H1 (cell line): ENCODE data around the gene KLF5. TPM values are rescaled to one million over a fixed set of nuclear protein-coding genes. Genes with fewer than 3 reads are reported as not detected.
"Not testable (repeated sequence)": the region's sequence is repeated elsewhere in the genome, so short reads cannot be mapped to it uniquely, and the experiment has no call there.

Experiments
- CTCF ChIA-PET: fragments of 300-600 bp; sonication (Branson Sonifier 250); formaldehyde crosslinking; loops from one replicate; lab custom pipeline; 2021; ENCODE audit not compliant: partially characterized antibody; lab: Charles Lee
- POLR2A ChIA-PET: fragments of 300-600 bp; sonication (Branson Sonifier 250); formaldehyde crosslinking; loops from one replicate; lab custom pipeline; 2021; ENCODE audit warnings: inconsistent platforms; ENCODE audit not compliant: partially characterized antibody; lab: Charles Lee
- DNase-seq, 2 experiments: peaks; one replicate each; pipeline versions ENCODE4 v3.0.0 to v3.0.0-alpha.2; 2010 to 2022; ENCODE audit warnings: low spot score in 2 of 2, low read depth in 1 of 2, mixed read lengths in 1 of 2
- FAIRE-seq: peaks from 2 replicates; lab custom pipeline; 2011; peaks lifted over from hg19 to GRCh38; lab: Jason Lieb, UNC
- H2AFZ ChIP-seq: 2 replicates; pipeline ENCODE4 v1.8.1; 2012; ENCODE audit warnings: low read length, inconsistent platforms
- H2AK5ac ChIP-seq: 2 replicates; pipeline ENCODE4 v1.6.1; 2013; ENCODE audit warnings: low read depth, low read length
- H2BK120ac ChIP-seq: replicated peaks from 2 replicates; pipeline ENCODE3; 2013; ENCODE audit warnings: low read depth, low read length, inconsistent platforms
- H2BK12ac ChIP-seq: 2 replicates; pipeline ENCODE4 v1.6.1; 2013; ENCODE audit warnings: low read depth, low read length
- H2BK15ac ChIP-seq: 2 replicates; pipeline ENCODE4 v1.6.1; 2013; ENCODE audit warnings: low read length
- H2BK20ac ChIP-seq: 2 replicates; pipeline ENCODE4 v1.6.1; 2013; ENCODE audit warnings: low read length
- H2BK5ac ChIP-seq: 2 replicates; pipeline ENCODE4 v1.6.1; 2013; ENCODE audit warnings: low read depth, low read length
- H3K14ac ChIP-seq: 2 replicates; pipeline ENCODE4 v1.6.1; 2013; ENCODE audit warnings: inconsistent platforms; ENCODE audit not compliant: insufficient read length
- H3K18ac ChIP-seq: 2 replicates; pipeline ENCODE4 v1.6.1; 2013; ENCODE audit warnings: low read length; ENCODE audit errors: extremely low read depth
- H3K23ac ChIP-seq: 2 replicates; pipeline ENCODE4 v1.6.1; 2013; ENCODE audit warnings: inconsistent platforms; ENCODE audit not compliant: insufficient read length
- H3K23me2 ChIP-seq: 2 replicates; pipeline ENCODE4 v1.6.1; 2013; ENCODE audit warnings: low read depth, low read length
- H3K27ac ChIP-seq: 2 replicates; pipeline ENCODE4 v1.6.1; 2011; ENCODE audit warnings: low read depth, low read length, inconsistent platforms
- H3K27me3 ChIP-seq, 4 experiments: replicated peaks in 1 of 4; 1 replicate in 1 of 4; 2 replicates in 3 of 4; pipeline versions ENCODE4 v1.6.1 to v1.8.1; 2011 to 2013; ENCODE audit warnings: low read length in 3 of 4, mild to moderate bottlenecking in 3 of 4, inconsistent platforms in 2 of 4, mixed read lengths in 2 of 4, moderate library complexity in 1 of 4; ENCODE audit not compliant: control insufficient read depth in 3 of 4, insufficient read depth in 3 of 4; ENCODE audit errors: extremely low read depth in 1 of 4
- H3K36me3 ChIP-seq, 4 experiments: 2 replicates each; pipeline versions ENCODE4 v1.6.1 to v1.8.1; 2011 to 2013; ENCODE audit warnings: mild to moderate bottlenecking in 4 of 4, low read length in 3 of 4, moderate library complexity in 2 of 4, control low read depth in 1 of 4, inconsistent platforms in 1 of 4; ENCODE audit not compliant: insufficient read depth in 4 of 4, control insufficient read depth in 2 of 4
- H3K4ac ChIP-seq: replicated peaks from 2 replicates; pipeline ENCODE3; 2013; ENCODE audit warnings: low read length, low read depth, mixed read lengths, inconsistent platforms; ENCODE audit not compliant: insufficient read length
- H3K4me1 ChIP-seq, 4 experiments: replicated peaks in 1 of 4; 1 replicate in 1 of 4; 2 replicates in 3 of 4; pipeline versions ENCODE4 v1.6.1 to v1.8.1; 2011 to 2013; ENCODE audit warnings: low read length in 3 of 4, inconsistent platforms in 2 of 4, mixed read lengths in 1 of 4; ENCODE audit not compliant: insufficient read depth in 4 of 4, control insufficient read depth in 3 of 4
- H3K4me2 ChIP-seq, 2 experiments: 2 replicates each; pipeline versions ENCODE4 v1.6.1 to v1.8.1; 2011 to 2013; ENCODE audit warnings: low read depth in 2 of 2, low read length in 2 of 2, control low read depth in 1 of 2, inconsistent platforms in 1 of 2, mild to moderate bottlenecking in 1 of 2; ENCODE audit not compliant: insufficient read depth in 1 of 2
- H3K4me3 ChIP-seq, 4 experiments: fragments of 200-600, 300-600 bp in 1 of 4; sonication (generic), shearing (Covaris generic), sonication (Bioruptor Twin) in 1 of 4; 2 replicates each; pipeline versions ENCODE4 v1.5.1 to v1.8.1; 2011 to 2016; ENCODE audit warnings: low read length in 4 of 4, low read depth in 3 of 4, control low read depth in 2 of 4, inconsistent platforms in 2 of 4, mild to moderate bottlenecking in 2 of 4, mixed read lengths in 1 of 4, moderate library complexity in 1 of 4; ENCODE audit not compliant: insufficient read depth in 2 of 4; ENCODE audit errors: extremely low read depth in 1 of 4
- H3K56ac ChIP-seq: replicated peaks from 2 replicates; pipeline ENCODE3; 2013; ENCODE audit warnings: low read depth, mild to moderate bottlenecking, mixed read lengths, low read length, inconsistent platforms; ENCODE audit not compliant: insufficient read length
- H3K79me1 ChIP-seq: 2 replicates; pipeline ENCODE4 v1.6.1; 2013; ENCODE audit warnings: low read depth, low read length, control low read depth
- H3K79me2 ChIP-seq, 2 experiments: 2 replicates each; pipeline versions ENCODE4 v1.6.1 to v1.8.1; 2012 to 2013; ENCODE audit warnings: low read length in 2 of 2, mild to moderate bottlenecking in 2 of 2, inconsistent platforms in 1 of 2; ENCODE audit not compliant: insufficient read depth in 2 of 2, control insufficient read depth in 1 of 2
- H3K9ac ChIP-seq, 4 experiments: replicated peaks in 1 of 4; 1 replicate in 1 of 4; 2 replicates in 3 of 4; pipeline versions ENCODE4 v1.6.1 to v1.8.1; 2011 to 2013; ENCODE audit warnings: low read depth in 3 of 4, low read length in 3 of 4, control low read depth in 2 of 4, mild to moderate bottlenecking in 2 of 4, moderate library complexity in 2 of 4, inconsistent platforms in 1 of 4; ENCODE audit errors: extremely low read depth in 1 of 4
- H3K9me3 ChIP-seq, 2 experiments: 2 replicates each; pipeline versions ENCODE4 v1.6.1 to v1.8.1; 2012 to 2013; ENCODE audit warnings: mild to moderate bottlenecking in 2 of 2, moderate library complexity in 2 of 2, control low read depth in 1 of 2, inconsistent platforms in 1 of 2, low read depth in 1 of 2, low read length in 1 of 2, mixed read lengths in 1 of 2; ENCODE audit not compliant: insufficient read depth in 2 of 2
- H4K20me1 ChIP-seq, 2 experiments: replicated peaks in 1 of 2; 2 replicates each; pipeline versions ENCODE3 to v1.8.1; 2011 to 2013; ENCODE audit warnings: inconsistent platforms in 2 of 2, low read length in 2 of 2, mild to moderate bottlenecking in 1 of 2; ENCODE audit not compliant: insufficient read depth in 2 of 2, control insufficient read depth in 1 of 2
- H4K5ac ChIP-seq: 2 replicates; pipeline ENCODE4 v1.6.1; 2013; ENCODE audit warnings: low read length, low read depth, mixed read lengths, inconsistent platforms; ENCODE audit not compliant: insufficient read length
- H4K8ac ChIP-seq: 2 replicates; pipeline ENCODE4 v1.8.0; 2013; ENCODE audit warnings: mild to moderate bottlenecking, moderate library complexity, low read length, inconsistent platforms; ENCODE audit not compliant: insufficient read depth; ENCODE audit errors: extremely low read depth
- H4K91ac ChIP-seq: replicated peaks from 2 replicates; pipeline ENCODE3; 2013; ENCODE audit warnings: low read length, mixed read lengths, inconsistent platforms; ENCODE audit not compliant: insufficient read length
- WGBS, 2 experiments: shearing (Covaris generic) in 1 of 2; methylation state at CpG; one replicate each; pipeline versions ENCODE4 v1.1.6 to v1.1.7; 2013 to 2015; ENCODE audit warnings: low lambda C conversion rate in 2 of 2, mixed read lengths in 2 of 2, inconsistent platforms in 1 of 2, low coverage in 1 of 2, missing lambda C conversion rate in 1 of 2; ENCODE audit not compliant: insufficient replicate concordance in 2 of 2, insufficient coverage in 1 of 2, insufficient read length in 1 of 2; ENCODE audit errors: extremely low coverage in 1 of 2, missing lambda C conversion rate in 1 of 2; 5-methylcytosine and 5-hydroxymethylcytosine counted together
- polyA plus RNA-seq, 7 experiments: library from polyadenylated mRNA; depleted of rRNA in 3 of 7; stranded (reverse) in 5 of 7; unstranded in 2 of 7; fragments of >200 nt in 5 of 7; fragments of 200-250 nt in 2 of 7; gene quantifications; 1 replicate in 5 of 7; 2 replicates in 1 of 7; 4 replicates in 1 of 7; pipeline versions ENCODE4 v1.2.1 to v1.2.3, GENCODE V29; 2011 to 2013; ENCODE audit warnings: missing spikeins in 2 of 7, mixed read lengths in 2 of 7
- total RNA-seq: library from RNA; stranded (reverse); fragmentation: NEBNext Ultra II Directional; extraction: Animal tissue kit (Norgen Biotek cat#: 25700); gene quantifications from 2 replicates; pipeline ENCODE4 v1.2.1, GENCODE V29; 2021

The KLF5 gene
- total and polyA plus RNA-seq, 2 of the 8 experiments (the other 6 are each of a cell fraction or from before 2014, with no cell fraction given), result 1.2 to 2.3 TPM

GRCh38 chr13:73048615-73049014 lies 10.2 kb upstream of the KLF5 start:
- H2AFZ ChIP-seq, H3K9me3 ChIP-seq, H2BK12ac ChIP-seq, H2AK5ac ChIP-seq, H4K20me1 ChIP-seq, H3K4me2 ChIP-seq, H3K4me3 ChIP-seq, DNase-seq, H3K27me3 ChIP-seq, H2BK20ac ChIP-seq, H3K4ac ChIP-seq, H4K91ac ChIP-seq, H3K27ac ChIP-seq, H3K79me1 ChIP-seq, H4K8ac ChIP-seq, FAIRE-seq, H3K23me2 ChIP-seq, H3K56ac ChIP-seq, H4K5ac ChIP-seq, POLR2A ChIA-PET, H2BK120ac ChIP-seq, H3K18ac ChIP-seq, H2BK15ac ChIP-seq, H2BK5ac ChIP-seq, H3K9ac ChIP-seq, H3K79me2 ChIP-seq, H3K4me1 ChIP-seq, H3K23ac ChIP-seq, H3K14ac ChIP-seq, H3K36me3 ChIP-seq, CTCF ChIA-PET: not testable (repeated sequence)
- 97% methylated on average over 2 of the region's 2 CpGs; no CpG with 5 or more reads in 1 of the 2 experiments for WGBS, 2 experiments
